ENCODE data around the gene CENPP.

Gene CENPP

GRCh38 chr9:92616199-92616641 is 290.5 kb downstream of the CENPP start:
- no peak overlapping the region for H3K27ac ChIP-seq
- H3K36me3 ChIP-seq, result peaks cover 96% of the 10 kb centered on the region
- TF ChIP-seq, protein P1, sequence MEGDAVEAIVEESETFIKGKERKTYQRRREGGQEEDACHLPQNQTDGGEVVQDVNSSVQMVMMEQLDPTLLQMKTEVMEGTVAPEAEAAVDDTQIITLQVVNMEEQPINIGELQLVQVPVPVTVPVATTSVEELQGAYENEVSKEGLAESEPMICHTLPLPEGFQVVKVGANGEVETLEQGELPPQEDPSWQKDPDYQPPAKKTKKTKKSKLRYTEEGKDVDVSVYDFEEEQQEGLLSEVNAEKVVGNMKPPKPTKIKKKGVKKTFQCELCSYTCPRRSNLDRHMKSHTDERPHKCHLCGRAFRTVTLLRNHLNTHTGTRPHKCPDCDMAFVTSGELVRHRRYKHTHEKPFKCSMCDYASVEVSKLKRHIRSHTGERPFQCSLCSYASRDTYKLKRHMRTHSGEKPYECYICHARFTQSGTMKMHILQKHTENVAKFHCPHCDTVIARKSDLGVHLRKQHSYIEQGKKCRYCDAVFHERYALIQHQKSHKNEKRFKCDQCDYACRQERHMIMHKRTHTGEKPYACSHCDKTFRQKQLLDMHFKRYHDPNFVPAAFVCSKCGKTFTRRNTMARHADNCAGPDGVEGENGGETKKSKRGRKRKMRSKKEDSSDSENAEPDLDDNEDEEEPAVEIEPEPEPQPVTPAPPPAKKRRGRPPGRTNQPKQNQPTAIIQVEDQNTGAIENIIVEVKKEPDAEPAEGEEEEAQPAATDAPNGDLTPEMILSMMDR (IDR thresholded peaks at IDR 0.05), result no peak

GRCh38 chr9:92616655-92617111 is 290.9 kb downstream of the CENPP start:
- no peaks in the 10 kb centered on the region for H3K9me3 ChIP-seq
- H3K36me3 ChIP-seq, result peaks cover 91% of the 10 kb centered on the region
- TF ChIP-seq, protein P1 (IDR thresholded peaks at IDR 0.05), result no peak
- no peak overlapping the region for H3K27ac ChIP-seq
- H3K27me3 ChIP-seq, result no peaks in the 10 kb centered on the region
- no peaks in the 10 kb centered on the region for H3K4me1 ChIP-seq (ENCODE audit: control insufficient read depth in 1 of 2, insufficient read depth in 1 of 2, low read depth in 1 of 2, low read length in 1 of 2)
- H3K4me3 ChIP-seq (ENCODE audit: low read depth in 1 of 2, low read length in 1 of 2), result no peak overlapping the region

More at GRCh38 chr9:92616199-92616641, 290.5 kb downstream of the CENPP start:
- no peaks in the 10 kb centered on the region for H3K27me3 ChIP-seq
- no peak overlapping the region for H3K4me3 ChIP-seq (ENCODE audit: low read depth in 1 of 2, low read length in 1 of 2)
- no peaks in the 10 kb centered on the region for H3K4me1 ChIP-seq (ENCODE audit: control insufficient read depth in 1 of 2, insufficient read depth in 1 of 2, low read depth in 1 of 2, low read length in 1 of 2)
- H3K9me3 ChIP-seq, result no peaks in the 10 kb centered on the region

- Histone ChIP-seq H3K9me3 (no peaks in the 10 kb centered on the region), H3K27me3 (no peaks in the 10 kb centered on the region), H3K27ac (no peak overlapping the region), H3K36me3 (peaks cover 85% of the 10 kb centered on the region), H3K4me3 (ENCODE audit: low read depth in 1 of 2, low read length in 1 of 2) (no peak overlapping the region), H3K4me1 (ENCODE audit: control insufficient read depth in 1 of 2, insufficient read depth in 1 of 2, low read depth in 1 of 2, low read length in 1 of 2) (no peaks in the 10 kb centered on the region)
- TF ChIP-seq, protein P1 (IDR thresholded peaks at IDR 0.05), result no peak
These were observed 291.6 kb downstream of the CENPP start for GRCh38 chr9:92617195-92617813.

GRCh38 chr9:92617951-92618510 is 292.3 kb downstream of the CENPP start:
- no peaks in the 10 kb centered on the region for H3K27me3 ChIP-seq
- TF ChIP-seq, protein P1 (IDR thresholded peaks at IDR 0.05), result no peak

GRCh38 chr9:92618633-92619225 is 293.0 kb downstream of the CENPP start:
- Histone ChIP-seq H3K9me3 (no peaks in the 10 kb centered on the region), H3K4me1 (ENCODE audit: control insufficient read depth in 1 of 2, insufficient read depth in 1 of 2, low read depth in 1 of 2, low read length in 1 of 2) (no peaks in the 10 kb centered on the region), H3K36me3 (peaks cover 74% of the 10 kb centered on the region), H3K27ac (no peak overlapping the region), H3K27me3 (no peaks in the 10 kb centered on the region), H3K4me3 (ENCODE audit: low read depth in 1 of 2, low read length in 1 of 2) (no peak overlapping the region)
- TF ChIP-seq, protein P1 (IDR thresholded peaks at IDR 0.05), result no peak

More at GRCh38 chr9:92617951-92618510, 292.3 kb downstream of the CENPP start:
- no peak overlapping the region for H3K27ac ChIP-seq
- peaks cover 78% of the 10 kb centered on the region for H3K36me3 ChIP-seq
- H3K9me3 ChIP-seq, result no peaks in the 10 kb centered on the region
- H3K4me1 ChIP-seq (ENCODE audit: control insufficient read depth in 1 of 2, insufficient read depth in 1 of 2, low read depth in 1 of 2, low read length in 1 of 2), result no peaks in the 10 kb centered on the region
- no peak overlapping the region for H3K4me3 ChIP-seq (ENCODE audit: low read depth in 1 of 2, low read length in 1 of 2)
